GM12873 (cell line): ENCODE measurements around the gene OSTC.

Experiments
- CTCF ChIP-seq: IDR thresholded peaks from 2 replicates; pipeline ENCODE4 v1.5.1; 2012; ENCODE audit warnings: low read depth, mild to moderate bottlenecking, moderate library complexity, low read length, control low read depth; ENCODE audit not compliant: insufficient read depth; ENCODE audit errors: missing control alignments

Gene OSTC

DNA sequence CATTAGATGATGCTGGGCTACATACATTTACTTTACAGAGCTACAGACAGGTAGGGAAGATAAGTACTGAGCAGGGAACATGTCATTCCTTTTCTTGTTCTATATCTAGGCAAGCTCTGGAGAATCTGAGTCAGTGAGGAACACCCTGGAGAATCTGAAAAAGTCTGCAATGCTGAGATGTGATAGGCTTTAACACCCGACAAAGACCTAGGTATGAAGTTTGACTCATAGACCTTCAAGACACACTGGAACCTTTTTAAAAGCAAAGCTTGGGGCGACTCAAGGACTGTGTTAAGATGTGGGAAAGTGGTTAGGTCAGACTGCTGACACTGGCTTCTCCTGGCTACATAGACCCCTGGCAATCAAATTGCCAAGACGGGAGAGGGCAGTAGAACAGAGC, 42.8 kb downstream of the OSTC start:
- TF ChIP-seq CTCF, result no peak

- TF ChIP-seq CTCF, result no peak
These were observed 43.4 kb downstream of the OSTC start for GRCh38 chr4:108693819-108694218.

DNA sequence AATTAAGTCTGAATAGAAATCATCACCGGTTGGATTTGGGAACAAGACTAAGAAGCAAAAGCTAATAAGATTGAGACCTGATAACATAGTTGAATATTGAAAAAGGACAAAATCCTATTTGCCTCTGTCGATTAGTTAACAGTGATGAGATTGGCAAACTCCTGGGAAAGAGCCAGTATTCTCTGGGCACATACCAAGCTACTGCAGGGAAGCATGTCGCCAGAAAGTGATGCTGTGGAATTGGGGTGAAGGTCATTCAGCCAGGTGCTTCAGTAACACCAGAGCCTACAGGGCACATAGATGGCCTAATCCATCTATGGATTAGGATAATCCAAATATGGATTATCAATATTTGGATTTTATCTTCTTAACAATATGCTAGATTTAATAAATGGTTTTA, 44.0 kb downstream of the OSTC start:
- TF ChIP-seq CTCF, result no peak

DNA sequence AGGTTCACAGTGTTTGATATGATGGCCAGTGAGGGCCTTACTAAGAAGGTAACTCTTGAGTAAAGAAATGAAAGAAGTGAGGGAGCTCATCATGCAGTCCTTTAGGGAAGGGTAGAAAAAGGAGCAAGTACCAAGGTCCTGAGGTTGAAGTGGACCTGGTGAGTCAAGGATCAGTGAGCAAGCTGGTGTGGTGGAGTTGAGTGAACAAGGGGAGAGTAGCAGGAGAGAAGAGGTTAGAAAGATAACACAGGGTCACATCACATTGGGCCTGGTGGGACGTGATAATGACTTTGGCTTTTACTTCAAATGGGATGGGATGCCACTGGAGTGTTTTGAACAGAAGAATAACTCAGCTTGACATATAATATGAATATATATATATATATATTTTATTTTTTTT, 44.7 kb downstream of the OSTC start:
- TF ChIP-seq CTCF, result no peak

GRCh38 chr4:108696160-108696559, 45.8 kb downstream of the OSTC start:
- no peak for TF ChIP-seq CTCF

- no peak for TF ChIP-seq CTCF
These were observed 49.8 kb downstream of the OSTC start for GRCh38 chr4:108700081-108700757.

DNA sequence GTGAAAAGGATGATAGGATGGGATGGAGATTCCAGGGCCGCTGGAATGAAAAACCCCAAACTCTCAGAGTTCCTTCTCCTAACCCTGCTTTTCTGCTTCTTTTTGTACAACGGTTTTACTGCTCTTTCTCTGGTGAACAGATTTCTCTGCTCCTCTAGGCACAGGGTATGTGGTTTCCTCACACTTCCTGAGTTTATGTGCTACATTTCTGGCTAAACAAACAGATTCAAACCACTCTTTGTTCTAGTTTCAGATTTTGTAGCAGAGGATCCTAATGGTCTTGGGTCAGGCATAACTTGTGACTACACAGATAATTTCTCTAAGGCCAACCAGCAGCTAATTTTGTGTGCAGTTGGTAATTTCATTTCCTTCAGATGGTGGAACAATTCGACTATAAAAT, 52.6 kb downstream of the OSTC start:
- no peak for TF ChIP-seq CTCF
